ENCODE data around the gene HOXC4.
"Not testable (repeated sequence)": the region's sequence is repeated elsewhere in the genome, so short reads cannot be mapped to it uniquely, and the experiment has no call there.

DNA sequence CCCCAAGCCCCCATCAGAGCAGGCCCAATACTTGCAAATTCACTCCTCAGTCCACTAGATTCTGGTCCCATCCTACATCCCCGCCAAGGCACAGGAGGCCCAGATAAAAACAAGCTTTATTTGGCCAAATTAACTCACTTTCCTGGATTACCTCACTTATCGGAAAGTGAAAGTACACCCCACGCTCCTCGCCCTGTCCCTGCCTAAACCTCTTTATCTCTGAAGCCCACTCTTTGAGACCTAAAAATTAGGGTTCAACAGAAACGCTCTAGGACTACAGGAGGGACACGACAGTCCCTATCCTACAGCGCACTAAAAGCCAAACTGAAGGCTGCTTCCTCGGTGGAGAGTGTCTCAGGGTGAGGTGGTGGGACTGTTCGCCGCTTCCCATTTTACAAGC, 24.2 kb downstream of the HOXC4 start:
- not testable (repeated sequence) for TF ChIP-seq CTCF (IDR thresholded peaks at IDR 0.05; ENCODE audit: low read depth, low read length); EZH2phosphoT487 (IDR thresholded peaks at IDR 0.05; ENCODE audit: low read depth)
